Brain microvascular endothelial cell (primary cell): ENCODE data around the gene PCDHGB5.
"Not testable (repeated sequence)": the region's sequence is repeated elsewhere in the genome, so short reads cannot be mapped to it uniquely, and the experiment has no call there.

Experiments
- DNase-seq: peaks from one replicate; pipeline ENCODE4 v3.0.0-alpha.2; 2020
- H3K27ac ChIP-seq: fragments of 250-450 bp; sonication (Bioruptor Pico); 2 replicates; pipeline ENCODE4 v1.5.1; 2020; ENCODE audit warnings: mild to moderate bottlenecking, moderate library complexity
- H3K27me3 ChIP-seq: fragments of 250-450 bp; sonication (Bioruptor Pico); replicated peaks from 2 replicates; pipeline ENCODE4 v1.5.1; 2020; ENCODE audit warnings: mild to moderate bottlenecking
- H3K36me3 ChIP-seq: fragments of 250-450 bp; sonication (Bioruptor Pico); replicated peaks from 2 replicates; pipeline ENCODE4 v1.5.1; 2020; ENCODE audit warnings: mild to moderate bottlenecking
- H3K4me3 ChIP-seq: 2 replicates; pipeline ENCODE4 v1.5.1; 2011; ENCODE audit warnings: low read depth, mild to moderate bottlenecking, control low read depth, low read length, moderate library complexity
- in situ Hi-C: cut with HindIII; loops from 2 replicates; pipeline ENCODE4 v1.10.0; 2017; ENCODE audit warnings: low sequenced_read_pairs, low pct_ligation_motif_present
- TF ChIP-seq, protein P1 (sequence below): IDR thresholded peaks from 2 replicates; pipeline ENCODE4 v1.5.1; 2011; ENCODE audit warnings: low read depth, mild to moderate bottlenecking, moderate library complexity, low read length, control low read depth, inconsistent platforms; ENCODE audit errors: missing control alignments

The PCDHGB5 gene

DNA sequence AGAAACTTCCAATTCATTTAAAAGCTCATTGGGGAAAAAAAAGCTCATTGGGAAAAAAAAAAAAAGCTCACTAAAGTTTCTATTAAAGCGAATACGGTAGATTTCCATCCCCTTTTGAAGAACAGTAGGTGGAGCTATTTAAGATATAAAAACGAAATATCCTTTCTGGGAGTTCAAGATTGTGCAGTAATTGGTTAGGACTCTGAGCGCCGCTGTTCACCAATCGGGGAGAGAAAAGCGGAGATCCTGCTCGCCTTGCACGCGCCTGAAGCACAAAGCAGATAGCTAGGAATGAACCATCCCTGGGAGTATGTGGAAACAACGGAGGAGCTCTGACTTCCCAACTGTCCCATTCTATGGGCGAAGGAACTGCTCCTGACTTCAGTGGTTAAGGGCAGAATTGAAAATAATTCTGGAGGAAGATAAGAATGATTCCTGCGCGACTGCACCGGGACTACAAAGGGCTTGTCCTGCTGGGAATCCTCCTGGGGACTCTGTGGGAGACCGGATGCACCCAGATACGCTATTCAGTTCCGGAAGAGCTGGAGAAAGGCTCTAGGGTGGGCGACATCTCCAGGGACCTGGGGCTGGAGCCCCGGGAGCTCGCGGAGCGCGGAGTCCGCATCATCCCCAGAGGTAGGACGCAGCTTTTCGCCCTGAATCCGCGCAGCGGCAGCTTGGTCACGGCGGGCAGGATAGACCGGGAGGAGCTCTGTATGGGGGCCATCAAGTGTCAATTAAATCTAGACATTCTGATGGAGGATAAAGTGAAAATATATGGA, 32.8 kb downstream of the PCDHGB5 start, which contains the start of gene PCDHGA12:
Gene PCDHGA12 (plus strand): TSS at position 176 of the 782 bp plus-strand sequence. CDS start 253 bp downstream, at position 429.
- DNase-seq: peak; percentile 87
- Histone ChIP-seq H3K27me3 (no peaks in the 10 kb centered on the region), H3K27ac (peak within 1 kb of the TSS; percentile 15), H3K36me3 (no peaks in the 10 kb centered on the region), H3K4me3 (peak within 1 kb of the TSS; percentile 55)
- in situ Hi-C loops: no loop called here
- TF ChIP-seq, protein P1, sequence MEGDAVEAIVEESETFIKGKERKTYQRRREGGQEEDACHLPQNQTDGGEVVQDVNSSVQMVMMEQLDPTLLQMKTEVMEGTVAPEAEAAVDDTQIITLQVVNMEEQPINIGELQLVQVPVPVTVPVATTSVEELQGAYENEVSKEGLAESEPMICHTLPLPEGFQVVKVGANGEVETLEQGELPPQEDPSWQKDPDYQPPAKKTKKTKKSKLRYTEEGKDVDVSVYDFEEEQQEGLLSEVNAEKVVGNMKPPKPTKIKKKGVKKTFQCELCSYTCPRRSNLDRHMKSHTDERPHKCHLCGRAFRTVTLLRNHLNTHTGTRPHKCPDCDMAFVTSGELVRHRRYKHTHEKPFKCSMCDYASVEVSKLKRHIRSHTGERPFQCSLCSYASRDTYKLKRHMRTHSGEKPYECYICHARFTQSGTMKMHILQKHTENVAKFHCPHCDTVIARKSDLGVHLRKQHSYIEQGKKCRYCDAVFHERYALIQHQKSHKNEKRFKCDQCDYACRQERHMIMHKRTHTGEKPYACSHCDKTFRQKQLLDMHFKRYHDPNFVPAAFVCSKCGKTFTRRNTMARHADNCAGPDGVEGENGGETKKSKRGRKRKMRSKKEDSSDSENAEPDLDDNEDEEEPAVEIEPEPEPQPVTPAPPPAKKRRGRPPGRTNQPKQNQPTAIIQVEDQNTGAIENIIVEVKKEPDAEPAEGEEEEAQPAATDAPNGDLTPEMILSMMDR: peak; percentile 76

DNA sequence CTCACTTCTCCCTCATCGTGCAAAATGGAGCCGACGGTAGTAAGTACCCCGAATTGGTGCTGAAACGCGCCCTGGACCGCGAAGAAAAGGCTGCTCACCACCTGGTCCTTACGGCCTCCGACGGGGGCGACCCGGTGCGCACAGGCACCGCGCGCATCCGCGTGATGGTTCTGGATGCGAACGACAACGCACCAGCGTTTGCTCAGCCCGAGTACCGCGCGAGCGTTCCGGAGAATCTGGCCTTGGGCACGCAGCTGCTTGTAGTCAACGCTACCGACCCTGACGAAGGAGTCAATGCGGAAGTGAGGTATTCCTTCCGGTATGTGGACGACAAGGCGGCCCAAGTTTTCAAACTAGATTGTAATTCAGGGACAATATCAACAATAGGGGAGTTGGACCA, 33.5 kb downstream of the PCDHGB5 start:
- Histone ChIP-seq H3K36me3 (no peaks in the 10 kb centered on the region), H3K4me3 (peak overlapping the region; percentile 55), H3K27ac (no peak overlapping the region), H3K27me3 (no peaks in the 10 kb centered on the region)
- TF ChIP-seq, protein P1: no peak
- in situ Hi-C loops: no loop called here
- no peak for DNase-seq

DNA sequence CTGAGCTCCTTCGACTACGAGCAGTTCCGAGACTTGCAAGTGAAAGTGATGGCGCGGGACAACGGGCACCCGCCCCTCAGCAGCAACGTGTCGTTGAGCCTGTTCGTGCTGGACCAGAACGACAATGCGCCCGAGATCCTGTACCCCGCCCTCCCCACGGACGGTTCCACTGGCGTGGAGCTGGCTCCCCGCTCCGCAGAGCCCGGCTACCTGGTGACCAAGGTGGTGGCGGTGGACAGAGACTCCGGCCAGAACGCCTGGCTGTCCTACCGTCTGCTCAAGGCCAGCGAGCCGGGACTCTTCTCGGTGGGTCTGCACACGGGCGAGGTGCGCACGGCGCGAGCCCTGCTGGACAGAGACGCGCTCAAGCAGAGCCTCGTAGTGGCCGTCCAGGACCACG, 34.6 kb downstream of the PCDHGB5 start:
- H3K27me3 ChIP-seq, H3K27ac ChIP-seq, DNase-seq, H3K4me3 ChIP-seq, in situ Hi-C loops, H3K36me3 ChIP-seq: not testable (repeated sequence)

DNA sequence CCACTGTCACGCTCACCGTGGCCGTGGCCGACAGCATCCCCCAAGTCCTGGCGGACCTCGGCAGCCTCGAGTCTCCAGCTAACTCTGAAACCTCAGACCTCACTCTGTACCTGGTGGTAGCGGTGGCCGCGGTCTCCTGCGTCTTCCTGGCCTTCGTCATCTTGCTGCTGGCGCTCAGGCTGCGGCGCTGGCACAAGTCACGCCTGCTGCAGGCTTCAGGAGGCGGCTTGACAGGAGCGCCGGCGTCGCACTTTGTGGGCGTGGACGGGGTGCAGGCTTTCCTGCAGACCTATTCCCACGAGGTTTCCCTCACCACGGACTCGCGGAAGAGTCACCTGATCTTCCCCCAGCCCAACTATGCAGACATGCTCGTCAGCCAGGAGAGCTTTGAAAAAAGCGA, 35.0 kb downstream of the PCDHGB5 start:
- H3K27me3 ChIP-seq, in situ Hi-C loops, H3K4me3 ChIP-seq, H3K27ac ChIP-seq, H3K36me3 ChIP-seq, DNase-seq: not testable (repeated sequence)

DNA sequence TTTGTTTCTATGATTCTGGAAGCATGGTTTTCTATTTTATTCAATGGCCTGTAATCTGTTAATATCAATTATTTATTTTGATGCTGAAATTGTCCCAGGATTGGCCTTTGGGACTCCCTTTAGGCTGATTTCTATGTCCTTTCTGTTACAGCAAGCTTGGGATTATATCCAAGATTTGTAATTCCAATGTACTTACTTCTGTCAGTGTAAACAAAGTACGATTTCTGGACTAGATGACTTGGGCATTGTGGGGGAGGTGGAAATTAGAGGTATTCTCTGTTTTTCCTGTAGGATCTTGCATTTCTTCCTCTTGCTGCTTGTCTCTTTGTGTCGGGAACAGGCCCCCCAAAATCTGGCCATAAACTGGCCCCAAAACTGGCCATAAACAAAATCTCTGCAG, 36.3 kb downstream of the PCDHGB5 start:
- in situ Hi-C loops: no loop called here

DNA sequence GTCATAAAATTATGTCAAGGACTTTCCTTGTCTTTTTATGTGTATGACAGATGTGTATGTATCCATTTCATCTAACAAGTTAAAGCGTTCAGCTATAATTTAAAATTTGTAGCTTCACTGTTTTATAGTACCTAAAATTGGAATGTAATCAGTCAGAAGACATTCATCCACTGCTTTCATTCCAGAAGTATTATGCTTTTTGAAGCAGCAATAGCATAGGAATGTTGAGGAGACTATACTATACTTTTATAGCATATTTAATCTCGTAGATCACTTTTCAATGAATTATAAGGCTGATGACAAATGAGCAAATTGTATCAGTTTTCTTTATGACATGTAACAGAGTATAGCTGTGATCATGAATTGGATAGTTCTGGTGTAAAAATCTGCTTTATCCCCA, 39.5 kb downstream of the PCDHGB5 start:
- in situ Hi-C loops: no loop called here
- no peaks in the 10 kb centered on the region for H3K27me3 ChIP-seq
- no peak for DNase-seq
- H3K4me3 ChIP-seq: no peak overlapping the region
- H3K27ac ChIP-seq: no peak overlapping the region
- TF ChIP-seq, protein P1: no peak
- H3K36me3 ChIP-seq: no peaks in the 10 kb centered on the region

More for the DNA sequence above, 36.3 kb downstream of the PCDHGB5 start:
- DNase-seq: no peak
- H3K4me3 ChIP-seq: no peak overlapping the region
- H3K27ac ChIP-seq: no peak overlapping the region
- no peaks in the 10 kb centered on the region for H3K27me3 ChIP-seq
- TF ChIP-seq, protein P1: no peak
- H3K36me3 ChIP-seq: no peaks in the 10 kb centered on the region
